Measurements from ENCODE around the gene DDAH1.

Gene DDAH1

DNA sequence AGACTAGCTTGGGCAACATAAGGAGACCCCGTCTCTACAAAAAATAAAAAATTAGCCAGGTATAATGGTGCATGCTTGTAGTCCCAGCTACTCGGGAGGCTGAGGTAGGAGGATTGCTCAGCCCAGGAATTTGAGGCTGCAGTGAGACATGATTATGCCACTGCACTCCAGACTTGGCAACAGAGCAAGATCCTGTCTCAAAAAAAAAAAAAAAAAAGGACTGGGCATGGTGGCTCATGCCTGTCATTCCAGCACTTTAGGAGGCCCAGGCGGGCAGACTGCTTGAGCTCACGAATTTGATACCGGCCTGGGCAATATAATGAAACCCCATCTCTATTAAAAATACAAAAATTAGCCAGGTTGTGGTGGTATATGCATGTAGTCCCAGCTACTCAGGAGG, 141.2 kb downstream of the DDAH1 start:
- no peak for DNase-seq

GRCh38 chr1:85322655-85323054, 142.3 kb downstream of the DDAH1 start:
- no peak for DNase-seq

- no peak for DNase-seq
Measured at GRCh38 chr1:85321237-85321964, 143.6 kb downstream of the DDAH1 start.

GRCh38 chr1:85320371-85321131, 144.4 kb downstream of the DDAH1 start:
- DNase-seq: no peak

- DNase-seq: no peak
Measured at GRCh38 chr1:85319931-85320330, 145.0 kb downstream of the DDAH1 start.

DNA sequence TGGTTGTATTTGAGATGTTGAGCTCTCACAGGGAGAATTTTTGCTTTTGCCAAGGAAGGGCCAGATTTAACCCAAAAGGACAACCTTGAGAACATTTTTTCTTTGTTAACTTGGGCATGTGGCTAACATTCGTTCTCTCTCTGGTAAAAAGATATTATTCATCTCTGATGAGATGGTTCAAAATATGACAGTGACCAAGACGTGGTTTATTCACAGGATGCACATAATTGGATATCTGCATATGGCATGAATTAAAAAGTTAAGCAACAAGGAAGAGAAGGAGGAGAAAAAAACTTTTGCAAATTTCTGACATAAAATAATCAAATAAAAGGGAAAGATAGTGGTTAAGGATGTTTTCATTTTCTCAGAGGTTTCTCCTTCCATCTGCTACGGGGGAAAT, 145.5 kb downstream of the DDAH1 start:
- no peak for DNase-seq

- DNase-seq: no peak
Measured at GRCh38 chr1:85318217-85318616, 146.7 kb downstream of the DDAH1 start.

- no peak for DNase-seq
Measured at GRCh38 chr1:85317560-85317959, 147.4 kb downstream of the DDAH1 start.

DNA sequence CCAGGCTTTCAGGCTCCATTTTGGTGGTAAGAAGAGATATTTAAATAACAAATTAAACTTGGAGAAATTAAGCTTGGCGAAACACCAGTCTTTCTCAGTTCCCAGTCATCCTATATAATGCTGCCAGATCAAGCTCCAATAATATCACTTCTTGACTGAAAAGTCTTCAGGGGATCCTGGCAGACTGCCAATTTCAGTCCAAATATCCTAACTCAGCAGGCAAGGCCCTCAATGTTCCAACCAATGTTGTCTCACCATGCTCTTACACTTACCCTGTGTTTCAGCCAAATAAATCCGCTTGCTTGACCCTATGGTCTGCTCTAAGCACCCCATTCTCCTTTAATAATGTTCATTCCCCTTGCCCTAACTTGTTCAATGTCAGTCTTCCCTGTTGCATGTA, 148.6 kb downstream of the DDAH1 start:
- no peak for DNase-seq

GRCh38 chr1:85315789-85316188, 149.2 kb downstream of the DDAH1 start:
- DNase-seq: no peak

DNA sequence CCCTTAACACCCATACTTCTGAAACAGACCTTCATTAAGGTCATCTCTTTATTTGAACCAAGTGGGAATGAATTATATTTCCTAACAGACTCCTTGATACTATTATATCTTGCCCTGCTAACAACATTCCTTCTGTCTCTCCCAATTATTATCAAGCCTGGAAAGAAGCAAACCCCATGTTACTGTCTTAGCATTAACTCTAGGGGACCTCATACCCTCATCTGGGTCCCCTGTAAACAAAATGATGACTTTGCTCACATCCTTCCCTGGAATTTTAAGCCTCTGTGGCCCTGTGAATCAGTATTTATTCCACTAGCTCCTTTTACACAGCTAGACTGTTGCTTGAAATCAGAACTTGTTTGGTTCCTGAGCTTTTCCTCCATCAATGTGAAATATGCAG, 150.2 kb downstream of the DDAH1 start:
- DNase-seq: no peak

DNA sequence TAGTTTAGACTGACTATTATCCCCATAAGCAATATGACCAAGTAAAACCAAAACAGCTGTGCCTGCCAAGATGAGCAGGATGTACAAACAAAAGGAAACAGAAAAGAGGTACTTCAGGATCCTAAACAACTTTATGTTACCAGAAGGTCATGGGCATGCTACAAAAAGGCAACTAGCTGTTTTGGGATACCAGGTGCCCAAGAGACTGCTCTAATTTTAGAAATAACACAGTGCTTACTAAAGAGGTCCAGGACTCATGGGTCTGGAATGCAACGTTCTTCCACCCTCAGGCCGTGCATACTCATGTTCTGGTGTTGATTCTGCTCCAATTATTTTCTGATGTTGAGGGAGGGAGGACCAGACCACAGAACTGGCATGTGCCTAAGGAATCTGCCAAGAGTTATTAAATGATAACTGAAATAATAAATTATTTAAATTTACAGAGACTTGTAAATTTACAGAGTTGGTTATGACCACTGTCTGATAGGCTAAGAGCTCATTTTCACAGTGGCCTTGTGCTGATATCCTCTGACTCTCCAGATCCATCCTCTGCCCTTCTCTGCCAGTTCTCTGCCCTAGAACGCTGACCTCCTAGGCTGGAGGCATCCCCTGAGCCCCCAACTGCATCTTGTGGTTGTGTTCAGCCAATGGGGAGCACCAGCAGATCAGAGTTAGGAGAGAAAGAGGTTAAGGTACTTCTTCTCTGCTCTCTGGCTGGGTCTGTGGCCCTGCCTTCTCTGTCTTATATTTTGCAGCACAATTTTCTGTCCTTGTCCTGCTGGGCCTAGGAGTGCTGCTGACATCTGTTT, 150.9 kb downstream of the DDAH1 start:
- no peak for DNase-seq

DNA sequence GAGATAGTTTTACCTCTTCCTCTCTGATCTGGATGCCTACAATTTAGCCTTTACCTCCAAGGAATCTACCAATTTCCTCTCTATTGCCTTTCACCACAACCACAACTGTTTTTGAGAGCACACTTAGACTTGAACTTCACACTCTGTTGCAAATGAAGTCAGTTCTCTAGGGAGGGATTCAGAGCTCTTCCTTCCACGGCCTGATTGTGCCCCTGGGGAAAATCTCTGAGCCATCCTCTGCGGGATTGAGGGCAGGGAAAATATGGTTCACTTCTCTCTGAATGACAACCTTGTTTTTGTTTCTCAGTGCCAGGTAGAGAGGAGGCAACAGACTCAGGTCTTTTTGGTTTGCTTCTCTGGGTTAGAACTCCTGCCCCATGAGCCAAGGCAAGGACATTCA, 153.1 kb downstream of the DDAH1 start:
- no peak for DNase-seq

GRCh38 chr1:85308833-85309350, 156.1 kb downstream of the DDAH1 start:
- no peak for DNase-seq

DNA sequence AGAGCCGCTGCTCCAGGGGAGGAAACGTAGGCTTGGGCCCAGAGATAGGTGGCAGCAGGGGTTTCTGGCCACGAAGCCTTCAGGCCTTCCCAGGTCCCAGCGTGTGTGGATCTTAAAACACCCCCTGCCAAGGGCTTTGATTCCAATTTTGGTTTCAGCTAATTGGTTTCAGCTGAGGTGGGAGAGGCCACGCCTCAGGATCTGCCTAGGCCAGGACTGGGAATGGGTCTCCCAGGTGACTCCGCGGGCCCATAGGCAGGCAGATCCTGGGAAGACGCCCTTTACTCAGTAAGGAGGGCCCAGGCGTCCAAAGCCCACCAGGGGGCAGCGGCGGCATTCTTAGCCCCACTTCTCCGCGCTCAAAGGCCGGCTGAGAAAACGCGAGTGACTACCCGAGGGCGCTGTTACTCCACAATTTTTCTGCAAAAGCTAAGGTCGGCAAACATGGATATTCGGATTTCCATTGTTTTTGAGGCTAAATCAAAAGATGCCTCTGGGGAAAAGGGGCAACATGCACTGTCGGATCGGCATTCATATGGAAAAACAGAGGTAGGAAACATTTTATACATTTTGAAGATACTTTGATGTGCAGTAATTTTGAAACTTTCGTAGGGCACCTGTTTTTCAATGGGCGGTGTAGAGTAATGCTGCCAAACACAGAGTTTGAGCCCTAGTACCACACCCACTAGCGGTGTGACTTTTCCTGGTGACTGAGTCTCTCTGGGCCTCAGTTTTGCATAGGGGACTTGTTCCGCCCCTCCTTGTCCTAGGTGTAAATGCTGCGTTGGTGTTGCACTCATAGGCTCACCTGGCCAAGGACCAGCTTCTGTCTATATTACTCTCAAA, 156.7 kb downstream of the DDAH1 start:
- peak; percentile 53 for DNase-seq

DNA sequence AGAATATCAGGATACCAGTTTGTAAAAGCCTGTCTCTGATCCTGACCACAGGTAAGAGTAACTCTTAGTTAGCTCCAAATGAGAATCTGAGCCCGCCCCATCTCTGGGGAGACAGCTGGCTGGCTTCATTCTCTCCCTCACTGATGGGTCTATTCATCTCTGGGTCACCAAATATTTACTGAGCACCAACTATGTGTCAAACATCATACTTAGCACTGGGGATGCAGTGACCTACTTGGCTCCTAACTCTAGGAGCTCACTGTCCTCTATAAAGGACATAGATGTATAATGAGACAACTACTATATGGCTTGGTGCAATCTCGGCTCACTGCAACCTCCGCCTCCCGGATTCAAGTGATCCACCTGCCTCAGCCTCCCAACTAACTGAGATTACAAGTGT, 158.7 kb downstream of the DDAH1 start:
- no peak for DNase-seq

DNA sequence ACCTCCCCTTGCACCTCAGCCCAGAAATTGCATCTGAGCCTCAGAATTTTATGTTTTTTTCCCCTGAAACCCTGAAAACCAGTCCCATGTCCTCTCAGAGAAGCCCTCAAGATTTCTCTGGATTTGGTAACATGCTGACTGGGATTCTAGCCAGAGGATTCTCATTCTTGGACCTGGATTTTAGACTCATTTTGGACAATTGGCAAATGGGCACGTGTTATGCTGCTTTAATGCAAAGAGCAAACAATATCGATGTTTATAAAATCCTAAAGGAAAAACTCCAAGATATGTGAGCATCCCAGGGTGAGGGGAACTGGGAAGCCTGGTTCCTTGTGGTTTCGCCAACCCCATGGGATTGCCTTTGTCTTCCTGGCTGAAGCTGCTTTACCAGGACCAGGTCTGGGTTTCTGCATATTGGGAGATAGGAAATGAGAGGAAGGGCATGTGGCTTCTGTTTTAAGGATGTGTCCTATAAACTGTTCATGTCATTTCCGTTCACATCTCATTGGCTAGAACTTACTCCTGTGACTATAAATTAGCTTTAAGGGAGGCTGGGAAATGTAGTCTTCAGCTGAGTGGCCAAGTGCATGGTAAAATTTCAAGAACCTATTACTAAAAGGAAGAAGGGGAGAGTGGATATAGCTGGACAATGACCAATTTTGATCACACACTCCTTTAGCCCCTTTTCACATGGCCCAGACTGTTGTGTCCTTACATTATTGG, 161.4 kb downstream of the DDAH1 start:
- no peak for DNase-seq

DNA sequence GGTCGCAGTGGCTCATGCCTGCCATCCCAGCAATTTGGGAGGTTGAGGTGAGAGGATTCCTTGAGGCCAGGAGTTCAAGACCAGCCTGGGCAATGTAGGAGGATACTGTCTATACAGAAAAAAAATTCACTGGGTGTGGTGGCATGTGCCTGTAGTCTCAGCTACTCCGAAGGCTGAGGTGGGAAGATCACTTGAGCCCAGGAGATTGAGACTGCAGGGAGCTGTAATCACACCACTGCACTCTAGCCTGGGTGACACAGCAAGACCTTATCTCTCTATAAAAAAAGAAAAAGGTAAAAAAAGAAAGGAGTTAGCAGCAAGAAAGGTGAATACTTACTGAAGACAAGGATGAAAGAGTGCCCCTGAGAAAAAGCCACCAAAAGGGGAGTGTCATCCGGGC, 164.8 kb downstream of the DDAH1 start:
- DNase-seq: no peak

DNA sequence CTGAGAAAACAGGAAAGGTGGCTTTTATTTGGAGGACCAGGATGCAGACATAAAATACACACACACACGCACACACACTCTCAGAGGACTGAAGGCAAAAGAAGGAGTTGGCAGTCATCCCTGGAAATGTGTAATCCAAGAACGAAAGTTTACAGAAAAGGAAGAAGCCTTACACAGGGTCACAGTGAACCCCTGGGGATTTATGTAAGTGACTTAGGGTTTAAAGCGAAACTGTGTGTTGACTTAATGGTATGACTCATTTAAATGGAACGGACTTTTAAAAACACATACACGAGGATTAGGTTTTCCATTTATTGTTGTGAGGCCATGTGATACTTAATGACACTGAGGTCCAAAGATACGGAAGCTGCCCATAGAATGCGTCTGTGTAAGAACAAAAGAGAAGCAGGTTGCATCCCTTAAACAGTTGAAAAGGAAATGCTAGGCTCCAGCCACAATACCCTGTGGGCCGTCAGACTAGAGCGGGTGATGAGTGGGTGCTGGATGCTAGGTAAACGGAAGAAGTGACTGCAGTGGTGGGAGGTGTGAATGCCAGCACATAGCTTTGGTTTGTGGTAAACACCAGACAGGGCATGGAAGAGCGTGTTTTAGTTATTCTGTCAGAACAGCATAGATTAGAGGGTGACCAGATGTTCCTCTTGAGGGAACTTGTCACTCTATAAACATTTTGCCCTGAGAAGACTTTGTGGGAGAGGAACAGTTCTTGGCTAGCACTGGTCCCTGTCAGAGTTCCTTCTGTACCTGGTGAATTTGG, 166.9 kb downstream of the DDAH1 start:
- DNase-seq: peak; percentile 68

- DNase-seq: no peak
Measured at GRCh38 chr1:85297538-85297854, 167.5 kb downstream of the DDAH1 start.

DNA sequence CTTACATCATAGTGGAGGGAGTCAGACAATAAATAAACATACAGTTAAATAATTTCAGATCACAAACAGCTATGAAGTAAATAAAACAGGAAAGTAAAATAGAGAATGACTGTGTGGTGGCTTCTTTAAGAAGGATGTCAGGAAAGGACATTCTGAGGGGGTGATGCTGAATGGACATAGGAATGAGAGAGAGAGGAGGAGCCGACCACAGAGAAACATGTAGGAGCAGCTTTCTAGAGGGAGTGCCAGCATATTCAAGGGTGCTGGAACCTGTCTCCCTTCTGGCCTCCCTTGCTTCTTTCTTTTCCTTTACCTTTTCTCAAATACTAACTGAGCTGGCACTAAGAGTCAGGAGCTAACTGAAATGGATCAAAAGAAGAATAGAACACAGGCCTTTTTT, 168.0 kb downstream of the DDAH1 start:
- no peak for DNase-seq

All from CD4-positive, alpha-beta T cell treated with Interleukin-17A for 1 hour (primary cell).